CD4-positive, alpha-beta T cell treated with Interleukin-21 for 1 hour (primary cell): ENCODE data around the gene CAPN5.

ENCODE experiments used
- DNase-seq: peaks from one replicate; pipeline ENCODE4 v3.0.0-alpha.2; 2020

The CAPN5 gene

DNA sequence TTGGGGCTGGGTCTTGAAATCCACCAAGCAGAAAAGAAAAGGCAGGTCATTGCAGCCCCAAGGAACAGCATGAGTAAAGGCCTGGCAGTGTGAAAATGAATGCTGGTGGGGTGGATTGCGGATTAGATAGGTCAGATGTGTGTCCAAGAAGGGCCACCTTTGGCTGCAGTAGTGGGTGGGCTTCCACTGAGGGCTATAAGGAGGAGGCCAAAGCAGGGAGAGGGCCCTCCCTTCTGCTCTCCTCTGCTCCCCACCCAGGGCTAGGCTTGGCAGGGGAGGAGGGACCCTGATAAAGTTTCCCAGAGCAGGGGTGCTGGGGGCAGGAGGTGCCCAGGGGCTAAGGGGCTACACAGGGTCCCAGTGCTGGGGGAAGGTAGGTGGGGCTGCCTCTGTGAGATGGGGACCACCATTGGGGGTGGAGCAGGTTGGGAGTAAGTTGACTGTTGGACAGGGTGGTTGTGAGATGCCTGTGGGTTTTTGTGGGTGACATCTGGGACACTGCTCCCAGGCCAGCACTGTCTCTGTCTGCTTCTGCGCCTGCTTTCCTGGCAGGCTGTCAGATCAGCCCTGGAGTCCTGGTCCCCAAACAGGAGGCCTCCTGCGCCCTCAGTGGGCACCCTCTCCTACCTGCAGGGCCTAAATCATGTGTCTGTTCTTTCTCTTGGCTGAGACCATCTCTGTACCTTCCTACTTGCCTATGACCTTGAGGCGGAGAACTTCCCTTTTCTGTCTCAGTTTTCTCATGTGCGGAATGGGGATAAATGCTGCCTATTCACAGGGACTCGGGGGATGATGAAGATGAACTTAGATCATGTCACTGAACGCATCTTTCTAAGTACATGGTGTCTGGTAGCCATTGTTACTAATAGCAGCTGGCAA lies 1.9 kb downstream of the CAPN5 start:
- DNase-seq, result no peak

GRCh38 chr11:77069336-77069968 lies 2.7 kb downstream of the CAPN5 start:
- DNase-seq, result no peak

DNA sequence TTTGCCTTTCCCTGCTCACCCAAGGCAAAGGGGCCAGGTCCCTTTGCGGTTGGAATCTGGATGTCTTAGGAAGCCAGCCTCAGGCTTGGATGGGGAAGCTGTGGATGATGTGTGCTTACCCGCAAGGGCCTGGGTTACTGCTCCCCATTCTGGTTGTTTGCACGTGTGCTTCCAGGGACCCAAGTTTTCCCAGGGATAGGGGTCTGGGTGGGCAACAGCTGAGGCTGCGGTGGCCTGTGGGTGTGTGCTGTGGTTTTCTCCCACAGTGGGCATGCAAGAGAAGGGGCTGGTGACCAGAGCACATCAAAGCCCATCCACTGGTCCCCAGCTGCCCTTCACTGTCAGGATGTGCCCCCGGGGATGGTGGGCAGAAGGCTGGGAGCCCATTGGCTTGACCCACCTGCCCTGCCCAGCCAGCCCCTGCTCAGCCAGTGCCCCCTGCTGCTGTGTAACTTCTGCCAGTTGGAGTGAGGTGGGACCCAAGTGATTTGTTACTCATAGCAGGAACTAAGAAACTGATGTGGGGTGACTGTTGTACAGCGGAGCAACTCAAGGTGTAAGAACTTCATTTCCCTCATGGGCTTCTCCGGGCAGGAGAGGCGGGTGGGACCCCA lies 3.3 kb downstream of the CAPN5 start:
- DNase-seq, result no peak

- DNase-seq, result no peak
These were observed 4.3 kb downstream of the CAPN5 start for GRCh38 chr11:77071077-77071476.

DNA sequence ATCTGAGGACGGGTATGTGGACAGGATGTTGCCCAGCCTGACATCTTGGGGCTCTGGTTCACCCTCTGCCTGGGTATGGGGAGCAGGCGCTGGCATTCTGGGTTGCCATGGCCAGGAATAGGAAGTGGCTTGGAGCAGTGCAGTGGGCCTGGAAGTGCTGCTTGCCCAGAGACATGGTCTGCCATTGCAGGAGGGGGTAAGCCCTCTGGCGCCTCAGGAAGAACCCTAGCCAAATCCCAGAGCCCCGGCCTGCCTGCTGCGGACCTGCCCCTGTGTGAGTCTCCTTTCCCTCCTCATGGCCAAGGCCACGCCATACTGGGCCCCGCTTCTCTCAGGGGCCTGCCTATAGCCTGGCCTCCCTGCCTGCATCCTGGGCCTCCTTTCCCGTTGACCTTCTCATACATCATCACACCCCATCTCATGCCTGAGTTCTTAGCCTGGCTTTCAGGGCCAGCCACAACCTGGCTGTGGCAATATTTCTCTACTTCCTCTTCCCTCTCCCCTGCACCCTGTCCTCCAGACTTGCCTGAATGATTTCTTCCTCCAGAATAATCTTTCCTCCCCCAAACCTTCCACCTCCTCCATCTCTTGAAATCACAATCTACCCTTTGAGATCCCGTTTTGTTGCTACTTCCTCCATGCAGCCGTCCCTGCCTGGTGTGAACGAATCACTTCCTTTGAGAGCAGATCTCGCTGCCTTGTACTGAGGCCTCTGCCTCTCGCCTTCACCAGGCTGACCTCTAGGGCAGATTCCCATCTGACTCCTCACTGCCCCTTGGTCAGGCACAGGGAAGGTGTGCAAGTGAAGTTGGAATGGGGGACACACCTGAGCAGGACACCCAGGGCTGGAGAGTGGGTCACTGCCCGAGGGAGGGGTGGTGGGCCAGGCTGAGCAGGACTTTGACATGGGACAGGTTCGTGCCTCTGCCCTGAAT lies 5.2 kb downstream of the CAPN5 start:
- no peak for DNase-seq

- DNase-seq, result no peak
These were observed 6.1 kb downstream of the CAPN5 start for GRCh38 chr11:77072851-77073327.

GRCh38 chr11:77073328-77074001 lies 6.7 kb downstream of the CAPN5 start:
- DNase-seq, result no peak

DNA sequence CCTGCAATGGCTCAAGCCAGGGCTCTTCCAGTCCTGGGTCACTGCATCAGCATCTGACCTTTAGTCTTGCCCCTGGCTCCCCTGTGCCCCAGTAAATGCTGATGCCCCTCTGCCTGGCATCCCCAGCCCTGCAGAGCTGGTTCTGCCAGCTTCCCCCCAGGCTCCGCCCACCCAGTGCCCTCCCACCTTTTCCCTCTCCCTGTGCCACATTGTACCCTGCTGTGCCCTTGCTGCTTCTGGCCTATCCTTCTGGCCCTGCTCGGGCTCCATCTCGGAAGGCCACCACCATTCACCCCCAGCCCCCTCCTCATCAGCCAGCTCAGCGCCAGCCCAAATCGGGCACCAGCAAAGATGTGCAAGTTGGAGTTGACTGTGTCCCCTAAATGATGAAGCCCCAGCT lies 7.4 kb downstream of the CAPN5 start:
- no peak for DNase-seq

GRCh38 chr11:77074626-77075221 lies 8.0 kb downstream of the CAPN5 start:
- DNase-seq, result no peak

- DNase-seq, result no peak
These were observed 8.7 kb downstream of the CAPN5 start for GRCh38 chr11:77075425-77075905.

GRCh38 chr11:77079666-77080065 lies 12.9 kb downstream of the CAPN5 start:
- no peak for DNase-seq

GRCh38 chr11:77080643-77081210 lies 14.0 kb downstream of the CAPN5 start:
- no peak for DNase-seq

DNA sequence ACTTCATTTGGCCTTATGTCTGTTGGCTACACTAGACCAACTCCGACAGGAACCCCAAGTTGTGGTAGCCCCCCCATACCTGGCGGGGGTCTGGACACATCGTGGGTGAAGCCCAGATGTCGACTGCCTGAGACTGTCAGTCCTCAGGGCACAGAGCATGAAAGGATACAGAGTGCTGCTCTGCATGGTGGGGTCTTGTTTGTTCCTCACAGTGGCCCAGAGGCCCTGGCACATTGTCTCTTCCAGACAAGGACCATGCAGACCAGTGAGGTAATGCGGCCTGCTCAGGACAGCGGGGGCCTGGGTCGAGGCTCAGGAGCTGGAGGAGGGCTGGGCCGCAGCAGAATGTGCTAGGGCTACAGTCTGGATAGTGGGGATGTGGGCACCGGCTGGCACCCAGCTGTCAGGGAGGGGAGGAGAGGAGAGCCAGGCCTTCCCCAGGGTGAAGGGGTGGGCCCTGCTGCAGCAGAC lies 14.6 kb downstream of the CAPN5 start:
- no peak for DNase-seq

DNA sequence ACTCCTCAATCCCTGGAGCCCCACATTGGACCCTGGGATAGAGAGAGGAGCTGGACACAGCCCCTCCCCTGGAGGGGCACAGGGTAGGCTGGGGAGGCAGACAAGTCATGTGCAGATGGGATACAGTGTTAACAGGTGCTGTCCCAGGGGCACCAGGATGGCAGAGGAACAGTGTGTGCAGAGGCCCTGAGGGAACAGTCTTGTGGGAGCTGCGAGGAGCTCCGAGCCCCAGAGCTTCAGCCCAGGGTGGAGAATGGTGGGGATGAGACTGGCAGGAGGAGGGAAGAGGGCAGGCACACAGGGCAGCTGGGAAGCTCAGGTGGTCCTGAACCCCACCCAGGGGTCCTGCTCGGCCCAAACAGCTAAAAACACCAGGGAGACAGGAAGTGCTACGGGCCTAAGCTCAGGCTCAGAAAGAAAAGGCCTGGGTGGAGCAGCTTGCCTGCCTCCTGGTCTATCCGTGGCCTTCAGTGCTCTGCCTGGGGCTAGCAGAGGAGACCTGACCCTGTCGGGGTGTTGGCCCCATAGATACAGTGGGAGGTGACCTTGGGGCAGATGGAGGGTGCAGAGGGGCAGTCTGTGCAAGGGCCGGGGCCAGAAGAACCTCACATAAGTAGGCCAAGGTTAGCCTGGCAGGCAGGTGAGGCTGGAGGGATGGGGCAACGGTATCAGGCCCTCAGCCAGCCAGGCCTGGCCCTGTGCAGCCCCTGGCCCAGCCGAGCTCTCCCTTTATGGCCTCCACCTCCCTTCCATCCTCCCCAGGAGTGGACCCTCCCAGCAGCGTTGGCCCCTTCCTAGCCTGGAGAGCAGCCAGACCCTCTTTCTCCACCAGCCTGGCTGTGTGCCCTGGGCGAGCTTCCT lies 15.4 kb downstream of the CAPN5 start:
- DNase-seq, result no peak

GRCh38 chr11:77082838-77083565 lies 16.2 kb downstream of the CAPN5 start:
- DNase-seq, result peak; percentile 41

DNA sequence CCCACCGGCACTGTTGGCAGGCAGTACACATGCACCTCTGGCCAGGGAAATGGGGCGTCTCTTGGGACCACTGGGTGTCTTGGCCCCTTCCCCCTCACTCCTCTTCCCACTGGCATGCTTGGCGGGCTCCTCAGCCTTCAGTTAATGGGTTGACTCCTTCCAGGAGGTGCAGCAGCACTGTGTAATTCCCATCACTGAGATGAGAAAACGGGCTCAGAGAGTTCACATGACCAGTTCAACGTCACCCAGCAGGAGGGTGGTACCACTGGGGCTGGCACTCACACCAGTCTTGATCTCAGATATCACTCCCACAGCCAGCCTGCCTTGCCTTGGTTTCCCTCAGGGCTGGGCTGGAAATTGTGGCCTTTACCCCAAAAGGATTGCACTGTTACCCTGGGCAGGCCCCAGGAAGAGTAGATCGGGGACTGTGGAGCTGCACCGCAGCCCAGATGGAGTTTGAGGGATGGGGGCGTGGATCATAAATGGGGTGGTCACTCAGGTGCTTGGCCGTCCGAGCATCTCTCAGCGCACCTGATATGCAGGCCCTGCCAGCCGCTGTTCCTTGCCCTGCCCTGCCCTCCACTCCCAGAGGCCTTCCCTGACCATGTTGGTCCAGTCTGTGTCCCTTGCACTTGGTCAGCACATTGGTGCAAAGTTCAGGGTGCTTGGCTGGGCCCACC lies 16.9 kb downstream of the CAPN5 start:
- no peak for DNase-seq

DNA sequence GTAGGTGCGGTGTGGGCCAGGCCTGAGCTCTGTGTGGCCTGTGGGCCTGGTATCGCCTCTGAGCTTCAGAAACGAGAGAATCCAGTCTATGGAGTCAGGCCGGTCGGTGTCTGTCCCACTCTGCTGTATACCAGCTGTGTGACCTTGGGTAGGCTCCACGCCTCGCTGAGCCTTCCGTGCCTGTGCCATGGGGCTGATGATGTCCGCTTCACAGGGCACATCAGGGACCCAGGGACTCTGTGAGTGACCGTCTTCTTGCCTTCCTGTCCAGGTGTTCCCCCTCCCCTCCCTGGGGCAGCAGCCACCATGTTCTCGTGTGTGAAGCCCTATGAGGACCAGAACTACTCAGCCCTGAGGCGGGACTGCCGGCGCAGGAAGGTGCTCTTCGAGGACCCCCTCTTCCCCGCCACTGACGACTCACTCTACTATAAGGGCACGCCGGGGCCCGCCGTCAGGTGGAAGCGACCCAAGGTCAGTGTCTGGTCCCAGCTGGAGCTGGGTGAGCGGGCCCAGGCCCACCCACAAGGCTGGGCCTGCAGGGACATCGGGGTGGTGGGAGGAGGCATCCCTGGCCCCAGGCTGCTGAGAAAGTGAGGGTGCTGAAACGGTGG lies 17.9 kb downstream of the CAPN5 start:
- DNase-seq, result no peak

- DNase-seq, result no peak
These were observed 18.9 kb downstream of the CAPN5 start for GRCh38 chr11:77085652-77086051.
